A549 (cell line): ENCODE results near the gene RGMA.

Experiments used
- CTCF ChIP-seq: fragments of >200 bp; sonication (Bioruptor Twin); formaldehyde crosslinking; IDR thresholded peaks from 3 replicates; pipeline ENCODE4 v1.5.1; 2016
- HES2 ChIP-seq: fragments of >200 bp; sonication (Bioruptor Twin); formaldehyde crosslinking; IDR thresholded peaks from 2 replicates; pipeline ENCODE4 v1.6.1; 2016
- JUNB ChIP-seq: fragments of >200 bp; sonication (Bioruptor Twin); formaldehyde crosslinking; IDR thresholded peaks from 2 replicates; pipeline ENCODE4 v1.6.1; 2016
- KDM5A ChIP-seq: fragments of 200-600 bp; sonication (generic); IDR thresholded peaks from 2 replicates; pipeline ENCODE4 v1.6.1; 2016; ENCODE audit warnings: antibody characterized with exemption, mild to moderate bottlenecking
- RCOR1 ChIP-seq: fragments of 150-350 bp; IDR thresholded peaks from 2 replicates; pipeline ENCODE4 v1.6.1; 2014; ENCODE audit warnings: antibody characterized with exemption, low read length, low read depth
- ZSCAN20 ChIP-seq: fragments of 250-450 bp; sonication (Bioruptor Pico); IDR thresholded peaks from 2 replicates; pipeline ENCODE4 v1.8.0; 2022; ENCODE audit warnings: mild to moderate bottlenecking, moderate library complexity
- TF ChIP-seq, protein P1 (sequence below): fragments of 450-650 bp; IDR thresholded peaks from 2 replicates; pipeline ENCODE4 v1.6.1; 2014; ENCODE audit warnings: antibody characterized with exemption

GRCh38 chr15:93052090-93052879 is 36.7 kb downstream of the RGMA start:
- TF ChIP-seq RCOR1 = no peak
- peak; percentile 32; the same call in 1 of the 3 replicates for TF ChIP-seq CTCF
- TF ChIP-seq HES2 = no peak
- TF ChIP-seq JUNB = no peak
- TF ChIP-seq, protein P1, sequence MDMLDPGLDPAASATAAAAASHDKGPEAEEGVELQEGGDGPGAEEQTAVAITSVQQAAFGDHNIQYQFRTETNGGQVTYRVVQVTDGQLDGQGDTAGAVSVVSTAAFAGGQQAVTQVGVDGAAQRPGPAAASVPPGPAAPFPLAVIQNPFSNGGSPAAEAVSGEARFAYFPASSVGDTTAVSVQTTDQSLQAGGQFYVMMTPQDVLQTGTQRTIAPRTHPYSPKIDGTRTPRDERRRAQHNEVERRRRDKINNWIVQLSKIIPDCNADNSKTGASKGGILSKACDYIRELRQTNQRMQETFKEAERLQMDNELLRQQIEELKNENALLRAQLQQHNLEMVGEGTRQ = no peak
- no peak for TF ChIP-seq KDM5A
- TF ChIP-seq ZSCAN20 (CRISPR knock-in tag) = no peak
